ENCODE data around the gene GFRA1. TPM values are rescaled to one million over a fixed set of nuclear protein-coding genes. Genes with fewer than 3 reads are reported as not detected.

The GFRA1 gene
- total and polyA plus RNA-seq, 2 donors (not counting 3 experiments of a cell fraction or from before 2014, with no cell fraction given): 0.22 to 0.88 TPM

DNA sequence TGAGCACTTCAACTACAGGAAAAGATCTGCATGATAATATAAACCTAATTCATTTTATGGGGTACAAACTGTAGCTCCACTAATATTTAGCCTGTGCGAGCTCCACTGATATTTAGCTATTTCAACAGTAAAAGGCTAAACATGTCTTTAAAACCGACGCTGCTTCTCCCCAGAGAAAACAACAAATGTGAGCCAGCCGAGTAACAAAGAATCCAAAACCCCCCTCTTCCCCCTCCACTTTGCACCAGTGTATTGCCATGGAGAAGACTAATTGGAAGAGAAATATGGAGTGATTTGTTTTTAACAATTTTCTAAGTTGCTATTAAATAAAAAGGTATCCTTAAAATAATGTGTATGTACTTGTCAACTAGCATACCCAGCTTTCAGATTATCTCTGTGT is 136.7 kb downstream of the GFRA1 start:
- no peak overlapping the region for H2AFZ ChIP-seq (ENCODE audit: low read depth, low read length)
- CTCF ChIA-PET: no interaction called here
- no peaks in the 10 kb centered on the region for H3K79me2 ChIP-seq (ENCODE audit: control insufficient read depth, insufficient read depth, low read length)
- H3K9me3 ChIP-seq (replicated peaks; ENCODE audit: control insufficient read depth, insufficient read depth, low read length): peaks cover 2% of the 10 kb centered on the region
- no peaks in the 10 kb centered on the region for H4K20me1 ChIP-seq (replicated peaks; ENCODE audit: control insufficient read depth, extremely low read depth, insufficient read depth, low read length)
- dilution Hi-C loops (cut with MboI; ENCODE audit: extremely low pct_ligation_motif_present, low sequenced_read_pairs): no loop called here
- no peak for DNase-seq (ENCODE audit: low read depth, low spot score)
- no peak overlapping the region for H3K4me3 ChIP-seq (replicated peaks in 1 of 3; ENCODE audit: insufficient read depth in 1 of 3, low read depth in 1 of 3, low read length in 3 of 3)
- no peaks in the 10 kb centered on the region for H3K4me1 ChIP-seq (ENCODE audit: control insufficient read depth, extremely low read depth, insufficient read depth, low read length)
- POLR2A ChIA-PET: no interaction called here
- H3K36me3 ChIP-seq (ENCODE audit: control insufficient read depth in 2 of 2, extremely low read depth in 1 of 2, insufficient read depth in 2 of 2, low read length in 2 of 2): no peaks in the 10 kb centered on the region
- TF ChIP-seq EZH2 (IDR thresholded peaks at IDR 0.05; ENCODE audit: borderline replicate concordance, low read depth, low read length, severe bottlenecking) (no peak), JUN (IDR thresholded peaks at IDR 0.05; ENCODE audit: borderline replicate concordance, insufficient read depth, insufficient read length, low read depth) (no peak), FOS (IDR thresholded peaks at IDR 0.05; ENCODE audit: borderline replicate concordance, insufficient read depth, low read length) (no peak), MYC (IDR thresholded peaks at IDR 0.05; ENCODE audit: low read depth, low read length) (no peak), POLR2AphosphoS5 (IDR thresholded peaks at IDR 0.05; ENCODE audit: insufficient read depth, low read depth, low read length) (no peak), POLR2A (IDR thresholded peaks at IDR 0.05; ENCODE audit: low read depth, low read length) (no peak), GATA2 (IDR thresholded peaks at IDR 0.05; ENCODE audit: insufficient read depth, insufficient read length, low read depth, low read length) (no peak)
- TF ChIP-seq, protein P1, sequence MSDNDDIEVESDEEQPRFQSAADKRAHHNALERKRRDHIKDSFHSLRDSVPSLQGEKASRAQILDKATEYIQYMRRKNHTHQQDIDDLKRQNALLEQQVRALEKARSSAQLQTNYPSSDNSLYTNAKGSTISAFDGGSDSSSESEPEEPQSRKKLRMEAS (IDR thresholded peaks at IDR 0.05; ENCODE audit: insufficient read depth, insufficient read length): no peak
- TF ChIP-seq, protein P2, sequence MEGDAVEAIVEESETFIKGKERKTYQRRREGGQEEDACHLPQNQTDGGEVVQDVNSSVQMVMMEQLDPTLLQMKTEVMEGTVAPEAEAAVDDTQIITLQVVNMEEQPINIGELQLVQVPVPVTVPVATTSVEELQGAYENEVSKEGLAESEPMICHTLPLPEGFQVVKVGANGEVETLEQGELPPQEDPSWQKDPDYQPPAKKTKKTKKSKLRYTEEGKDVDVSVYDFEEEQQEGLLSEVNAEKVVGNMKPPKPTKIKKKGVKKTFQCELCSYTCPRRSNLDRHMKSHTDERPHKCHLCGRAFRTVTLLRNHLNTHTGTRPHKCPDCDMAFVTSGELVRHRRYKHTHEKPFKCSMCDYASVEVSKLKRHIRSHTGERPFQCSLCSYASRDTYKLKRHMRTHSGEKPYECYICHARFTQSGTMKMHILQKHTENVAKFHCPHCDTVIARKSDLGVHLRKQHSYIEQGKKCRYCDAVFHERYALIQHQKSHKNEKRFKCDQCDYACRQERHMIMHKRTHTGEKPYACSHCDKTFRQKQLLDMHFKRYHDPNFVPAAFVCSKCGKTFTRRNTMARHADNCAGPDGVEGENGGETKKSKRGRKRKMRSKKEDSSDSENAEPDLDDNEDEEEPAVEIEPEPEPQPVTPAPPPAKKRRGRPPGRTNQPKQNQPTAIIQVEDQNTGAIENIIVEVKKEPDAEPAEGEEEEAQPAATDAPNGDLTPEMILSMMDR (IDR thresholded peaks at IDR 0.05; ENCODE audit: extremely low read depth in 1 of 2, insufficient read depth in 1 of 2, low read depth in 1 of 2, low read length in 2 of 2): no peak
- intact Hi-C loops (cut with micrococcal nuclease): no loop called here
- no peak overlapping the region for H3K4me2 ChIP-seq (ENCODE audit: insufficient read depth, low read length)
- FAIRE-seq: no peak
- no peaks in the 10 kb centered on the region for H3K9me1 ChIP-seq (replicated peaks; ENCODE audit: control insufficient read depth, extremely low read depth, insufficient read depth, low read length)
- H3K27me3 ChIP-seq (ENCODE audit: control insufficient read depth in 2 of 2, insufficient read depth in 2 of 2, low read length in 2 of 2): no peaks in the 10 kb centered on the region
- H3K9ac ChIP-seq (replicated peaks; ENCODE audit: extremely low read depth, insufficient read depth, low read length): no peak overlapping the region
- BruUV-seq (replicated peaks): no TSS peak
- no peak overlapping the region for H3K27ac ChIP-seq (ENCODE audit: insufficient read depth, low read depth, low read length)
